Hippocampal formation (tissue), 2 donors: ENCODE results near the gene INSYN2B.
"Not testable (repeated sequence)": the region's sequence is repeated elsewhere in the genome, so short reads cannot be mapped to it uniquely, and the experiment has no call there.

ENCODE experiments used
- DNase-seq, 2 donors: peaks; one replicate each; lab custom pipeline; 2025; lab: John Stamatoyannopoulos, UW

INSYN2B gene

DNA sequence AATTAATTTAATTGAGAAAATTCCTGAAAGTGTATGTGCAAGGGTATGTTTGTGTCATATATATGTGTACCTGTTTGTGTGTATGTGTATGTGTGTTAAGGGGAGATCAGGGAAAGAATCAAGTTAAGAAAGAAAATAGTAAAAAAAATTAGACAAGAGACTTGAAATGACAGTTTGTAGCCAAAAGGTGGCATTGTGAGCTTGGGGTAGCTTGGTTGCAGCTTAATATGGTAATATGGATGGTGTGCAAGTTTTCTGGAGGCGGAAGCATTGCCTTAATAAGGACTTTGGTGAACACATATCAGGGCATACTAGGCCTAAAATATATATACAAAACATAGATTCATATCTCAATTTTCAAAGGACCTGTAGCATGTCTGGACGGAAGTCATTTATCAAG, 129.9 kb downstream of the INSYN2B start:
- DNase-seq = no peak

DNA sequence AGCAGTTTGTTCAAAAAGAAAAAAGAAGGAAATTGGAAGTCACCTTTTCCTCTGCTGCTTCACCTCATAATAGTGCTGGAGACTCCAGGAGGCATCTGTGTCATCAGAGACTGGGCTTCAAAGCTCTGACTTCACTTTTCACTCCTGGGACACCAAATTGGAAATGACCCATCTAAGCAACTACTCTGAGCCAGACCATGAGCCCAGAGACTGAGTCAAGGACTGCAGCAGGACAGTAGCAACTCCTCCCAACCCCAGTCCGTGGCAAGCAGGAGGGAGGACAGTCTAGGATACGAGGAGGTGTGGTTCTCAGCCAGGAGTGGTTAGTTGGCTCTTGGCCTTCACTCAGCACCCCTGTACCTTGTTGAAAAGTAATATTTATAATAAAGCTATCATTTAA, 131.5 kb downstream of the INSYN2B start:
- DNase-seq = no peak

GRCh38 chr5:169848271-169848670, 132.0 kb downstream of the INSYN2B start:
- no peak for DNase-seq

DNA sequence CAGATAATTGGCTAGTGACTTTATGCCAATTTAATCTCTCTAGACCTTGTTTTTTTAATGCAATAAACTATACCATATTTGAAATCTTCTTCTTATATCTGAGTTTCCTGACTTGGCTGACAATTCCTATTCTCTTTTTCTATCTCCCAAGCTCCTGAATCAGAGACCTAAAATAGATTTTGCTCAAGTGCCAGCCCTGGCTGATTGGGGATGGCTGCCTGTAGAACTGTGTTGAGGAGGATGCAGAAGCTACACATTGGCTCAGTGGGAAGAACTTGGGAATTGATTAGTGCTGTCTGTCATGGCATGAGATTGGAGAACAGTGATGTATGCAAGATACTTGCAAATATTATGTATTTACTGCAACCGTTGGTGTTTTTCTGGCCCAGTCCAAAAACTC, 132.8 kb downstream of the INSYN2B start:
- no peak for DNase-seq

- DNase-seq = no peak
Measured at GRCh38 chr5:169842699-169843098, 137.6 kb downstream of the INSYN2B start.

DNA sequence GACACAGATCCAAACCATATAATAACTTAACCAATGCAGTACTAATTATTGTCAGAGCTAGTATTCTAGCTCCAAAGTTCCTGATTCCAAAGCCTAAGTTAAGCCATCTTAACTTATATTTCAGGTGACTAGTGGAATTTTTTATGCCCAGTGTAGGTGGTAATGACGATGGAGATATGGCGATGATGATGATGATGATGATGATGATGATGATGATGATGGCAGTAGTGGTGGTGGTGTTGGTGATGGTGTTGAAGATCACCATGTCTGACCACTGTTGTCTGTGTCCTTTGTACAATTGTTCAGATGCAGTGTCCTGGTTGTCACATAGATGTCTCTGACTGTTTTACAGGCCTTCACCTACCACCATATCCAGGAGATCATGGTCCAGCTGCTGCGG, 139.9 kb downstream of the INSYN2B start:
- DNase-seq = no peak

- DNase-seq = no peak
Measured at GRCh38 chr5:169838688-169839087, 141.6 kb downstream of the INSYN2B start.

- no peak for DNase-seq
Measured at GRCh38 chr5:169837686-169838085, 142.6 kb downstream of the INSYN2B start.

- no peak for DNase-seq
Measured at GRCh38 chr5:169836835-169837536, 143.3 kb downstream of the INSYN2B start.

DNA sequence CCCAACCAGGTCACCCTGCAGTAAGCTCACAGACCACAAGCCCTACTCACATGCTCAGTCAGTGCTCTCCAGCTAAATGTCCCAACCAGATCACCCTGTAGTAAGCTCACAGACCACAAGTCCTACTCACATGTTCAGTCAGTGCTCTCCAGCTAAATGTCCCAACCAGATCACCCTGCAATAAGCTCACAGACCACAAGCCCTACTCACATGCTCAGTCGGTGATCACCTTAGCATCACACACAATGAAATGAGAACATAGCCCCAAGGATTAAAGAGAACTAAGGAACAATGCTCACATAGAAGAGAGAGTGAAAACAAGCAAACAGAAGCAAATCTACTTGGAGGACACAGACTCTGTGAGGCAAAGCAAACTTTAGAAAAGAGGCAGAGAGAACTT, 145.8 kb downstream of the INSYN2B start:
- not testable (repeated sequence) for DNase-seq

- DNase-seq = not testable (repeated sequence)
Measured at GRCh38 chr5:169833681-169834292, 146.5 kb downstream of the INSYN2B start.

GRCh38 chr5:169832845-169833244, 147.4 kb downstream of the INSYN2B start:
- DNase-seq = no peak

GRCh38 chr5:169832304-169832703, 148.0 kb downstream of the INSYN2B start:
- DNase-seq = no peak

DNA sequence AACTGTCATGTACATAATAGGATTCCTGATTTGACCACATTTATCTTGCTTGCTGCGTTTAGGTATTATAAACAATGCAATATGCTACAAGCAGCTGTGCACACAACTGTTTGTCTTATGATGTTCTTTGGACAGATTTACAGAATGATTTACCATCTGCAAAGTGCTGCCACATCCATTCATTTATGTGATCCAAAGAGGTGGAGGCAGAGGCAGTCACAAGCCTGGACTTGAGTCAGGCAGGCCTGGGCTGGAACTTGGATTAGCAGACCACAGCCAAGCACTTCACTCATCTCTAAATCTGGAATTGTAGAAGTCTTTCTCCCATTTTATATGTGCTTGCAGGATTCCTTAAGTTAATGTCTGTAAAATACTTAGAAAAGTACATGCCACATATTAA, 149.0 kb downstream of the INSYN2B start:
- no peak for DNase-seq

DNA sequence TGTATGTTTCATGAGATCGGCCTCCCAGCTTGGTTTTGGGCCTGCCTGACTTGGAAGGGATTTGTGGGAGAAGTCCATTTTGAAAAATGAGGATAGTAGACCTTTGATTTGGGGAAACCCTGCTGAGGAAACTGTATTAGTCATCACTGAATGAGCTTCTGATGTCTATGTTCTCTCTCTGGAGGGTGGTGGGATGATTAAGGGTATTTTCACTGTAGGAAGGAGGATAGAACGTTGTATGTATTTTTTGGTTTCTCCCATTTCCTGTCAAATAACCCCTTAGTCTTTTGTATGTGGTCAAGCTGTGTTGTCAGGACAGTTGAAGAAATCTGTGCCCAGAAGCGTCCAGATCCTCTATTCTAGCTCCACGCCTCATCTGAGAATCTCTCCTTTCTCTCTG, 151.9 kb downstream of the INSYN2B start:
- DNase-seq = no peak

- DNase-seq = no peak
Measured at GRCh38 chr5:169827769-169828168, 152.5 kb downstream of the INSYN2B start.

GRCh38 chr5:169826618-169827017, 153.7 kb downstream of the INSYN2B start:
- DNase-seq = no peak

GRCh38 chr5:169817031-169817430, 163.3 kb downstream of the INSYN2B start:
- no peak for DNase-seq

DNA sequence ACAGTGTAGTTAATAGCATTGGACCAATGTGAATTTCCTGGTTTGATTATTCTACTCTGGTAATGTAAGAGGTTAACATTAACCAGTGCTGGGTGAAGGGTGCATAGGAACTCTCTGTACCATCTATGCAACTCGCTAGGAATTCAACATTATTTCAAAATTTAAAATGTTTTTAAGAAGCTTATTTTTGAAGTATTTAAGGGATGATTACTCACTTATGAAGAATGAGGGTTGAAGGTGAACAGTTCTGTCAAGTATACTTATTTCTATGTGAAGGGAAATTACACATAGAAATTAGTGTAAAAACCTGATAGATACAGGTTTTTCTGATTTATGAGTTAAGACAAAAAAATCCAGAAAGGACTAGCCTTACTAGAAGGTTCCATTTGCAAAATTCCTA, 165.8 kb downstream of the INSYN2B start:
- DNase-seq = no peak
